CD4-positive, alpha-beta T cell treated with Interleukin-2 at 100 ng/mL for 4 hours (primary cell): ENCODE data around the gene MAST4.
"Not testable (repeated sequence)": the region's sequence is repeated elsewhere in the genome, so short reads cannot be mapped to it uniquely, and the experiment has no call there.

Source experiments
- DNase-seq: peaks from one replicate; pipeline ENCODE4 v3.0.0-alpha.2; 2020; ENCODE audit warnings: low spot score

The MAST4 gene

DNA sequence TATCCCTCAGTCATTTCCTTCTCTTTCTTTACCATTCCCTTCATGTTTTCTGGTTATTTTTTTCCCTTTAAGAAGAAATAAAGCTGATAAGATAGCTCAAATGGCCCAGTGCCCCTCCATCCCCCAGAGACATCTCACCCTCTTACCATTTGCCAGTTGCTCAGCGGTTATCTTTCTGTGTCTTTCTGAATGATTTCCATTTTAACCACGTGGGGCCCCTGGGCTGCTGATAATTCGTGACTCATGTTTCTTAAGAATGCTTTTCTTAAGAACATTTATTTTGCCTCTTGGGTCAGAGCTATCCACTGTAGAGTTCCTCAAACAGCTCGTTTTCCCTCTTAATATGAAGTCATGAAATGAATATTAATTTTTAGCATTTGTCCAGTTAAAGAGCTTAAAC lies 147.8 kb downstream of the MAST4 start:
- DNase-seq = no peak

DNA sequence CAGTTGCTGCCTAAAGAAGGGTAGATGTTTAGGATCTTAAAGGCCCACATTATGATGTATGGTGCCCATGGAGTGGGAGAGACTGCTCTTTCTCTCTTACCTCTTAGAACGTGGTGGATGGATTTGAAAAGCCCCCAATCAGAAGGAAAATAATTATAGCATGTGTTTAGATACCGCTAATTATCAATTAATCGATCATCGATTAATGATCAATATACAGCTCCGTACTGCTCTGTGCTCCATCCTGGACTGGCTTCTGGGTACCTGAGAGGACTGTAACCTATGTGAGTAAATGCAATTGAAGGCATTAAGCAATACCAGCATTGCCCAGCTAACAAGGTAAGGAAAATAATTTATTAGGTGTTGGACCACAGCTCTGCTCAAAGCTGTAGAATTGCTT lies 149.1 kb downstream of the MAST4 start:
- no peak for DNase-seq

- no peak for DNase-seq
These were observed 151.4 kb downstream of the MAST4 start for GRCh38 chr5:66747607-66748006.

GRCh38 chr5:66752668-66753067 lies 156.5 kb downstream of the MAST4 start:
- not testable (repeated sequence) for DNase-seq

DNA sequence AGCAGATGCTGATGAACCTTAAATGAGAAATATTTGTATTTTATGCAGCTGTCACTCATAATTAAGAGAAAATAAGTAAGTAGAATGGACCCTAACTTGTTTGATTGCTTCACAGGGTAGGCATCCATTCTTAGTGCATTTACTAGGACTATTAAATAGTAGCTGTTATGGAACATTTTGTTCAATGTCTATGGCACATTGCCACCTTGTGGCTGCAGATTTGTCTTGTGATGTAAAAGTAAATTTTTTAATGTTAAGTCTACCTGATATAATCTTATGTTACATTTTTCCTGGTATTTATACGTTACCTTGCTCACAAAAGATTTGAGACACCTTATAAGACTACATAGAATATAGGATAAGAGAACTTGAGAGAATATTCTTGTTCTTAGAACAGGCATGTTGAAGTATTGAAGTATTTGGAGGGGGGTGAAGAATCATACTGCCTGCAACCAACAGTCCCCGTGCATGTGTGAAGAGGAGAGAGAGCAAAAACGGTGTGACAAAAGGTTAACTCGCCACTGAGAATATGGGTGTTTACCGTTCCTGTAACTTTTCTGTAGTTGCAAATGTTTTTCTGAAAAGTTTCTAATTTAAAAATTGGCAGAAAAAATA lies 161.1 kb downstream of the MAST4 start:
- DNase-seq = no peak

GRCh38 chr5:66757834-66758371 lies 161.7 kb downstream of the MAST4 start:
- no peak for DNase-seq

GRCh38 chr5:66769030-66769733 lies 173.0 kb downstream of the MAST4 start:
- DNase-seq = no peak

DNA sequence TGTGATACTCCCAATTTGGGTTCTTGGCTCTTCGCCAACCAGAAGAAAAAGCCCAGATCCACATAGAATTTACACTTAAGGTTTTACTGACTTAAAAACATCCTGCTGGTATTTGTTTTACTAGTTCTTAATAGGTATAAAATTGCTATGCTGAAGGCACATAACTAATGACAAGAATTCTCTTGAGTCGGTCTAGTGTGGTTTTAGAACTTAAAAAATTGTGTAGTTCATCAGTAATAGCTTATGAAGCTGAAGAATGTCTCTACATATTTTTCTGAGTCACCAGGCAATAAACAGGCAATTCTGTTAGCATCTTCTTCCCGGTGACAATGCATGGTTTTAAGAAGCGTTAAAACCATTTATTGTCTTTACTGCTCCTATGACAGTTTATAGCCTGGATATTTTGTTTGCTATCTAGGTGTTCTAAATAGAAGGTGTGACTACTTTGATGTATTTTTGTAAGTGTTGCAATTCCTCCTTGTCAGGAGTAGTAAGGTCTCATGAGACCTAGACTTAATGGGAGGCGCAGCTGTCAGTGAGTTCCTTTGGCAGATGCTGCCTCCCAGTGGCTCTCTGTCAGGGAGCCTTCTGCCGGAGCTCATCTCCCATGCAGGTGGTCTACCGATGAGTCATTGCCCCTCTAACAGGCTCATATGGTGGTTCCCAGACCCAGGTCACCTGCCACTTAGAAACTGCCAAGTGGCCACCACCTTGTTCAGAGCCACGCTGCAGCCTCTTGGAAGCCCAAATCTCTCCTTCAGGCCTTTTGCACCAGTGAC lies 173.8 kb downstream of the MAST4 start:
- DNase-seq = no peak

DNA sequence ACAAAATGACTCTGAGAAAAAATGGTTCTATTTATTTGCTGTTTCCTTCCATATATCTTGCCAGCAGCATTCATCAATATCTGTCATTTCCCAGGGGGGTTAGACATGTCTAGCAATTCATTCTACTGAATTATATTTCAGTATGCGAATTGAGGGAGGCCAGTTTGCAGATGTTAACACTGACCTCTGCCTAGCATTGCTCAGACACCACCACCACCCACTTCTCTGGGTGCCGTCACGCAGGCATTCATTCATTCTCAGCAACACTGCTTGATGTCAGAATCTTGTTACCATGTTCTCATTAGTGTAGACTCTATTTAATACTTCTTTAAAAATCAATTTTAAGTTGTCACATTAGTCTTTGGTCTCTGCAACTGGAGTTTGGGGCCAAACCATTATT lies 181.7 kb downstream of the MAST4 start:
- DNase-seq = no peak

GRCh38 chr5:66779528-66779927 lies 183.3 kb downstream of the MAST4 start:
- DNase-seq = no peak

GRCh38 chr5:66788556-66788955 lies 192.4 kb downstream of the MAST4 start:
- DNase-seq = no peak

- no peak for DNase-seq
These were observed 193.2 kb downstream of the MAST4 start for GRCh38 chr5:66789434-66789833.

- no peak for DNase-seq
These were observed 196.9 kb downstream of the MAST4 start for GRCh38 chr5:66793049-66793448.

- no peak for DNase-seq
These were observed 199.5 kb downstream of the MAST4 start for GRCh38 chr5:66795682-66796081.

- no peak for DNase-seq
These were observed 200.4 kb downstream of the MAST4 start for GRCh38 chr5:66796305-66797292.

DNA sequence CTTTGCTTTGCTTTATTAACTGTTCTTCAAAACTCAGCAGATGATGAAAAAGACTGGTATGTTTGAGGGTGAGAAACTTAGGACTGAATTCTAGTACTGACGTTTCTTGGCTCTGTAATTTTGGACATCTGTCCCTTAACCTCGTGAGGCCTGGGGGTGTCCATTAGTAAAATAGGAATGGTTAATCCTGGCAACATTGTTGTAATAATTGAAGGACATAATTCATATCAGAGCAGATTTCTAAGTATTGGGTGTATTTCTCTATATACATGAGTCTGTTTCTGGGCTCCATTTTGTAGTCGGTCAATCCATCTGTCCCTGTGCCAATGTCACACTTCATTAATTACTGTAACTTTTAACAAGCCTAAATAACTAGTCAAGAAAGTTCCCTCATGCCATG lies 206.7 kb downstream of the MAST4 start:
- DNase-seq = no peak

DNA sequence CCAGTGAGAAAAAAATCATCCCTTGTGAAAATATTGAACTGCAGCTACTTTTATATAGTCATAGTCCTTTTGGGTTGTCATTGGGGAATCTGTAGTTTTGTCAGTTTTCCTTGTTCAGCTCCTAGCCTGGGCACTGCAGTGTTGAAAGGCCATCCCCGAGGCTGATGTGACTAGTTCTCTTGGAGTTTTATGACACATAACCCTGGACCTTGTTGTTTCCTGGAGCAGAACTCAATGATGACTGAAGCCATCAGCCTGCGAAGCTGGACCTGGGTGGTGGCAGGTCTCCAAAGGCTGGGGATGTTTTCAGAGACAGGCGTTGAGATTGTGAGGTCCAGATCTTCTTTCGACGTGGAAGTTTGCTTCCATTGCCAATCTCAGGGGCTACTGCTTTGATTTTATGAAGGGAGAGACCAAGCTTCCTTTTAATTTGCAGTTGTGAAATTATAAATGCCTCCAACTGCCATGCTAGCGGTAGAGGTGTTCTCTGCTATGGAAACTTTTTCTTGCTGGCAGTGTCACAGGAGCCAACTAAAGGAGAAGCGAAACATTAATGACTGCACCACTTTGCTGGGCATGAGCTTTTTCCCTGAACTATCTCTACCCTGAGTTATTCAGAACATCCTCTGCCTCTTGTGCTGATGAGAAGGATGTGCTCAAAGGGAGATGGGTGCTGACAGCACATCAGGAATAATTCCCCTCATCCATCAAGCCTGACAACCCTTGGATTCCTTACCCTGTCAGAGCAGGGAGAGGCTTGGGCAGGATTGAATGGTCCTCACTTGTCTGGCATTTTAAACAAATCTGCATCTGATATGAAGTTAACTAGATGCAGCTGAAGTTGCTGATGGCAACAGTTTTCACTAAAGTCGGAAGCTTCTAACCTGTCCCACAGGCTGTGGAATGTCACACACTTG lies 209.6 kb downstream of the MAST4 start:
- DNase-seq = no peak

DNA sequence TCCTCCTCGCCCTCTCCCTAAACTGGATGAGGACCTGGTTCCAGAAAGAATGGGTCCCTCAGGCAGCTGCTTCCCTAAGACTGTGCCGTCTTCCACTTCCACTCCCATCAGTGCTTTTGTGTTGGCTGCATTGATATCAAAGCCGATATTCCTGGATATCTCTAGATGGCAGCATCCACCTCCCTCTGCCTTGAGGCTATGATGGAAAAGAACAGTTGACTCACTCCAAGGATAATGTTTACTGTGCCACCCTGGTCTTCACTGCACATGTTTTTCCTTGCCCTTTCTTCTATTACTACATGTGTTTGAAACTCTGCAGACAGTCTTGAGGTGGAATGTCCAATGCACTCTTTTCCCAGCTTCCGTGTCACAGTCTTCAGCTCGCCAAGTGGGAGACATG lies 211.6 kb downstream of the MAST4 start:
- no peak for DNase-seq

- no peak for DNase-seq
These were observed 212.5 kb downstream of the MAST4 start for GRCh38 chr5:66808663-66809062.

- no peak for DNase-seq
These were observed 214.0 kb downstream of the MAST4 start for GRCh38 chr5:66810151-66810550.

- DNase-seq = no peak
These were observed 214.7 kb downstream of the MAST4 start for GRCh38 chr5:66810848-66811261.
